ENCODE data around the gene TMPRSS6.

TMPRSS6 gene

GRCh38 chr22:37112084-37112728 lies 2.7 kb upstream of the TMPRSS6 start:
- no peak for DNase-seq

- no peak for DNase-seq
These were observed 1.7 kb upstream of the TMPRSS6 start for GRCh38 chr22:37111156-37111717.

- DNase-seq = no peak
These were observed 1.5 kb downstream of the TMPRSS6 start for GRCh38 chr22:37107816-37108621.

GRCh38 chr22:37105990-37106389 lies 3.5 kb downstream of the TMPRSS6 start:
- DNase-seq = no peak

GRCh38 chr22:37105154-37105553 lies 4.4 kb downstream of the TMPRSS6 start:
- no peak for DNase-seq

GRCh38 chr22:37103656-37104452 lies 5.7 kb downstream of the TMPRSS6 start:
- no peak for DNase-seq

GRCh38 chr22:37103151-37103550 lies 6.4 kb downstream of the TMPRSS6 start:
- no peak for DNase-seq

GRCh38 chr22:37101311-37102066 lies 8.0 kb downstream of the TMPRSS6 start:
- DNase-seq = no peak

GRCh38 chr22:37100589-37101127 lies 8.9 kb downstream of the TMPRSS6 start:
- DNase-seq = no peak

- no peak for DNase-seq
These were observed 10.4 kb downstream of the TMPRSS6 start for GRCh38 chr22:37098976-37099591.

GRCh38 chr22:37097346-37097745 lies 12.2 kb downstream of the TMPRSS6 start:
- DNase-seq = no peak

- DNase-seq = no peak
These were observed 14.4 kb downstream of the TMPRSS6 start for GRCh38 chr22:37095113-37095512.

- no peak for DNase-seq
These were observed 15.3 kb downstream of the TMPRSS6 start for GRCh38 chr22:37094239-37094638.

- DNase-seq = no peak
These were observed 16.5 kb downstream of the TMPRSS6 start for GRCh38 chr22:37092997-37093396.

- DNase-seq = no peak
These were observed 17.5 kb downstream of the TMPRSS6 start for GRCh38 chr22:37091994-37092393.

GRCh38 chr22:37090920-37091695 lies 18.4 kb downstream of the TMPRSS6 start:
- no peak for DNase-seq

- no peak for DNase-seq
These were observed 20.1 kb downstream of the TMPRSS6 start for GRCh38 chr22:37089434-37089833.

GRCh38 chr22:37088750-37089408 lies 20.6 kb downstream of the TMPRSS6 start:
- DNase-seq = no peak

GRCh38 chr22:37088108-37088605 lies 21.4 kb downstream of the TMPRSS6 start:
- no peak for DNase-seq

GRCh38 chr22:37086184-37086583 lies 23.3 kb downstream of the TMPRSS6 start:
- no peak for DNase-seq
